GM19397 (cell line): ENCODE results near the gene IGFBP4.

ENCODE experiments used
- ATAC-seq: cut with Tn5 transposase; IDR thresholded peaks from one replicate; pipeline ENCODE4 v1.9.1; 2021; ENCODE audit warnings: mild to moderate bottlenecking, moderate library complexity; ENCODE audit not compliant: unreplicated experiment

The IGFBP4 gene

GRCh38 chr17:40470932-40471828, 27.9 kb downstream of the IGFBP4 start:
- no peak for ATAC-seq

DNA sequence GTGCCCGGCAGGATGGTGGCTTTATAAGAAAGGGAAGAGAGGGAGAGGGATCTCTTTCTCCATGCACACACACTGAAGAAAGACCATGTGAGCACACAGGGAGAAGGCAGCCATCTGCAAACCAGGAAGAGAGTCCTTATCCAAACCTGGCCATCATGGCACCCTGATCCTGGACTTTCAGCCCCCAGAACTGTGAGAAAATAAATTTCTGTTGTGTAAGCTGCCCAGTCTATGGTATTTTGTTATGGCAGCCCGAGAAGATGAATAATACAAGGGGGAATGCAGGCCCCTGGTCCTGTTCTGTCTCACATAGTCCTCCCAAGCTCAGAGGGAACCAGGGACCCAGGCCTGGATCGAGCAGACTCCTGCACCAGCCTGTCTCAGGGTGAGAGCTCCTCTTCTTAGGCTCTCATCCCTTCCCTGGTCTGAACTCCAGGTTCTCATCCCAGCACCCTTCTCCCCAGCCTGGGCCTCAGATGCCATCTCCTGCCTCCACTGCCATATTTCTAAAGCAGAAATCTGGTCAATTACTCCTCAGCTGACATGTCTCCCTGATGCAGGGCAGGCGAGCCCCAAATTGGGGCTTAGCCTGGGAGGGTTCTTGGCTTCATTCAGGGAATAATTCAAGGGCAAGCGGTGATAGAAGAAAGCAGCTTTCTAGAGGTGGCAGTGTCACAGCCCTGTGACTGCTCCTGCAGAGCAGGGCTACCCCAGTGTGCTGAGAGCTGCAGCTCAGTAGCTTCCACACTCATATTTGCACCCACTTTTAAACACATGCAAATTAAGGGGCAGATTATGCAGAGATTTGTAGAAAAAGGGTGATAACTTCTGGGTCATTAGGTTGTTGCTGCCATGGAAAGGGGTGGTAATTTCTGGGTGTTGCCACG, 28.8 kb downstream of the IGFBP4 start:
- ATAC-seq: no peak

GRCh38 chr17:40472733-40473452, 29.6 kb downstream of the IGFBP4 start:
- no peak for ATAC-seq

DNA sequence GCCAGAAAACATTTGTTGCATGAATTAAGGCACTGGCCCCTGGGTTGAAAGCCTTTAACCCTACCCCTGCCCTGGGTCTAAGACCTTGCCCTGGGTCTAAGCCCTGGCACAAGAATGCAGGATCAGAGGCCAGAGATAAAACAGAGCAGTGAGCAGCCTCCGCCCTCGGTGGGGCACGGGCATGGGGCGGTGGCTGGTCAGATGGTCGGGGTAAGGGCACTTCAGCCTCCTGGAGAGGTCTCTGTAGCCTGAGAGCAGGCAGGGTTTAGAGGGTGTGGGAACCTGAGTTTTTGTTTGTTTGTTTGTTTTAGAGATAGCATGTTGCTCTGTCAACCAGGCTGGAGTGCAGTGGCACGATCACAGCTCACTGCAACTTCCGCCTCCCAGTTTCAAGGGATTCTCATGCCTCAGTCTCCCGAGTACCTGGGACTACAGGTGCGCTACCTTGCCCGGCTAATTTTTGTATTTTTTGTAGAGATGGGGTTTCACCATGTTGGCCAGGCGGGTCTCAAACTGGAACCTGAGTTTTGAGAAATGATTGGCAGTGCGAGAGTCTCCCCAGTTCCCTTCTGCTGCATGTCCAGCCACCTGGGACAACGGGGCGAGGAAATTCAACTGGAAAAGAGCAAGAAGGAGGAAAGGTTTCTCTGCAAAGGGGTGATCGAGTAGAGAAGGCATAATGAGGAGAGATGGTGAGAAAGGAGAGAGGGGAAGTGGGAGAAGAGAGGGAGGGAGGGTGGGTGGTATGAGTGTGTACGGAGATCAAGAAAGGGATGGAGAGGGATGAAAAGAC, 30.5 kb downstream of the IGFBP4 start:
- ATAC-seq: no peak

- ATAC-seq: no peak
Observed at GRCh38 chr17:40474419-40475002, 31.3 kb downstream of the IGFBP4 start.

DNA sequence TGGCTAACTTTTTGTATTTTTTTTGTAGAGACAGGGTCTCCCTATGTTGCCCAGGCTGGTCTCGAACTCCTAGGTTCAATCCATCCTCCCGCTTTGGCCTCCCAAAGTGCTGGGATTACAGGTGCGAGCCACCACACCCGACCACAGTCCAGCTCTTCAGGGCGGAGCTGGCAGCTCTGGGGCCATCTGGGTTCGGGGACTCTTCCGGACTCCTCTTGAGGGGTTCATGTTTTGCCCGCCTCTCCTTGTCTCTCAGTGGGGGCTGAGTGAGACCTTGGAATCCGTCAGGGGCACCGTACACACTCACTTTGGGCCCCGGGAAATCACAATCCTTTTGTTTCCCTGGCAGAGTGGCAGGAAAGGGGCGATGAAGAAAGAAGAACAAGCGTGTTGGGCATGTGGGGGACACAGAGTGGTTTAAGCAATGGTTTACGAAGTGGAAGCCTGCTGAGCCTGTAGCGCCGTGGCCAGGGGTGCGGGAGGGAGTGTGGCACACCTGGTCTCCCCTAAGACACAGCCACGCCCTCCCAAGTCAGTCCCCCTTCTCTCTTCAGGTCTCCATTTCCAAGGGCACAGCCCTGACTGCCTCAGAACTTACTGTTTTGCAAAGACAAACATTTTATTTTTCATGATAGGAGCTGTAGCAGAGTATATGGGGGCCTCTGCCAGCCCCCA, 32.1 kb downstream of the IGFBP4 start:
- no peak for ATAC-seq

GRCh38 chr17:40477796-40478195, 34.5 kb downstream of the IGFBP4 start:
- no peak for ATAC-seq

GRCh38 chr17:40478486-40478885, 35.2 kb downstream of the IGFBP4 start:
- ATAC-seq: no peak

- ATAC-seq: no peak
Observed at GRCh38 chr17:40479754-40480480, 36.7 kb downstream of the IGFBP4 start.

DNA sequence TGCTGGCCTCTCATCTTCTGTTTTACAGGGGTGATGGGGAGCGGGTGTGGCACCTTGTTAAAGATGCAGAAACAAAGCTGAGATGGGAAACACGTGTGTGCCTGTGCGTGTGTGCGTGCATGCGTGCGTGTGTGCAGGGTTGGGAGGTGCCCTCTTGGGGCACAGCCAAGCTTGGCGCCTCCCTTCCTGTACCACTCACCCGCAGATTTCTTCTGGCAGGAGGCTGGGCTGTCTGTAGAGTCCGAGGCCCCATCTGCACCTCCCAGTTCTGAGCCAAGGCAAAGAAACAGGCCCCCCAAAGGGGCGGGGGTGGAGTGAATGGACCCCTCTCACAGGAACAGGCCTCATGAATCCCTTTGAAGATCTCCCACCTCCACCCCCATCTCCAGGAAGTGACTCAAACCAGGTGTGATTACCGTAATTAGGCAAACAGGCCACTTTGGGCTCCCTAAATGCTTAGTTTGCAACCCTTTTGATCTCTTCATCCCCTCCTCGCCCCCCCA, 37.3 kb downstream of the IGFBP4 start:
- no peak for ATAC-seq

DNA sequence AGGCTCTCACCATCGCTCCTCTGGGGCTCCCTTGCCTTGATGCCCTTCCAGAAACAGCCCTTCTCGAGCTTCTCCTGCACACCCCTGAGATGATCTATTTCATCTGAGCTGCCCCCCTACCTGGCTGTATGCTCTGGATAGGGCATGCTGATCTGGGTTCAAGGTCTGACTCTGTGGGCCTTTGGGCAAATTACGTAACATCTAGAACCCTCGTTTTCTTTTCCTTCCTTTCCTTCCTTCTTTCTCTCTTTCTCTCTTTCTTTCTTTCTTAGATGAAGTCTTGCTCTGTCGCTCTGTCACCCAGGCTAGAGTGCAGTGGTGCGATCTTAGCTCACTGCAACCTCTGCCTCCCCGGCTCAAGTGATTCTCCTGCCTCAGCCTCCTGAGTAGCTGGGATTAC, 37.9 kb downstream of the IGFBP4 start:
- no peak for ATAC-seq

GRCh38 chr17:40482722-40483121, 39.5 kb downstream of the IGFBP4 start:
- ATAC-seq: no peak

GRCh38 chr17:40483679-40484078, 40.4 kb downstream of the IGFBP4 start:
- no peak for ATAC-seq

GRCh38 chr17:40484285-40484972, 41.2 kb downstream of the IGFBP4 start:
- no peak for ATAC-seq

DNA sequence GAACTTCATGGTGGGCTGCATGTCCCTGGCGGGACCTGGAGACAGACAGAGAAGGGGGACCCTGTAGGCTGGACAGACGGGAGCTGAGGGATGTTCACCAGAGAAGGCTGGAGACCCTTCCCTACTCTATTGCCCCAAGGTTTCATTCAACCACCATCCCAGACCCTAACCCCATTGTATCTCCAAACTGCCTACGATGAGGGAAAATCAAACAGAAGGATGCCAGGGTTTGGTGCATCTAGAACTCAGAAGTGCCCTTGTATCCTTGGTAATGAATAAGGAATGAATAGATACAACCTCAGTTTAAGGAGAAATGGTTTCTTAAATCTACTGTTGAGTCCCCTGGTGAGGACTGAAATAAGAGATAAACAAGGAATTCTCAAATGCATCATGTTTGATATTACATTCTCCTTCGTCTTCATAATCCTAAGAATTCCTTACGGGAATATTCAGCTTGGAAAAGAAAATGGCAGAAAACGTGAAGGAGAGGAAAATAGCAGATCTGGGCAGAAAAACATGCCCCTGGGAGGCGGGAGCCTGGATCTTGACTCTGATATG, 41.8 kb downstream of the IGFBP4 start:
- no peak for ATAC-seq

DNA sequence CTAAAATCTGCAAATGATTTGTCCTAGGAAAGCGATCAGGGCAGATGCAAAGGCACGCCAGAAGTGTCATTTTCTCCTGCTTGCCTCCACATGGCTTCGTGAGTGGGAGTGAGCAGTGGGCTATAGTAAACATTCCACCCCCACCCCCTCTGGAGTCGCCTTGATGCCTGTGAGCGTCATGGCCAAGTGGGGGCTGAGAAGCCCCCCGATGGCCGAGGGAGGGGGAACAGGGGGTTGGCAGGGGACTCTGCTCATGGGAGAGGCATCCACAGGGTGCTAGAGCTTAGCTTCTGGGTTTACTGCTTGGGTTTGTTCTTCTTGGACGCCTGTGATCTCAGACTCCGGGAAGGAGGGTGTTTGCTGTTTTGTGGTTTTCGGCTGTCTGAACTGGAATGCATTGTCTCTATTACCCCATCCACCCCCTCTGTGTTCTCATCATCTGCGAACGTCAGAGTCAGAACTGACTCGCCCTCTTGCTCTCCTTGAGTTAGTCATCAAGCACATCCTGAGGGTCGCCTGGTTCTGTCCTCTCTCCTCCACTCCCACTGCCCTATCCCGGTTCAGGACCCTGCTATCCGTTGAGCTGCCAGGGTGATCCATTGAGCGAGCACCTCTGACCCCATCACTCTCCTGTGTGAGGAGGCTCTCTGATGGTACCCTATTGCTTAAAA, 42.7 kb downstream of the IGFBP4 start:
- no peak for ATAC-seq
